Stimulated activated effector memory CD8-positive, alpha-beta T cell treated with anti-CD3 and anti-CD28 coated beads, Interleukin-12 subunit alpha, Interleukin-12 subunit beta, amount 100 ng/mL, for 72 hours (primary cell): Measurements from ENCODE around the gene CEACAM4.

ENCODE experiments used
- ATAC-seq: fragments of 150-1000 bp; cut with Tn5 transposase; 2 replicates; pipeline ENCODE4 v1.10.0; 2021
- DNase-seq, 2 donors: peaks; one replicate each; pipeline ENCODE4 v3.0.0; 2021 to 2022; ENCODE audit warnings: low spot score in 2 of 2
- H3K27ac Mint-ChIP-seq: one replicate; pipeline ENCODE4 v1.8.0; 2022; ENCODE audit warnings: mild to moderate bottlenecking, mixed read lengths
- H3K36me3 Mint-ChIP-seq: one replicate; pipeline ENCODE4 v1.8.0; 2022; ENCODE audit warnings: mild to moderate bottlenecking, mixed read lengths
- H3K4me1 Mint-ChIP-seq: one replicate; pipeline ENCODE4 v1.8.0; 2022; ENCODE audit warnings: mixed read lengths
- H3K4me3 Mint-ChIP-seq: one replicate; pipeline ENCODE4 v1.8.0; 2022; ENCODE audit warnings: mild to moderate bottlenecking, mixed read lengths
- H3K9me3 Mint-ChIP-seq: one replicate; pipeline ENCODE4 v1.8.0; 2022; ENCODE audit warnings: mixed read lengths

CEACAM4 gene

DNA sequence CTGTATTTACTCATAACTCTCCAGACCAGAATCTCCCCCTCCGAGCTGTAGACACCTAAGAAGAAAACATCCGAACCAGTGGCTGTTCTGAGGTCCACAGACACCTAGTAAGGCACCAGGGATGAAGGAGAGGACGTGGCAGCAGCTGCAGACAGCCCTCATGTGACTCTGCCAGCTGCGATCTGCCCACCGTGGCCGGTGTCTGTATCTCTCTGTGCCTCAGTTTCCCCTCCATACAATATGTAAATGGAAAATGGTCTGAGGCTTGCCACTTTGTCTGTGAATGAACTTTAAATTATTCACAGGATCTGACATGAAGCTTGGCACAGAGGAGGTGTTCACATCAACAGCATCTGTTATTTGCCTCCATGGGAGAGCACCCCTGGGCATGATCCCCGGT lies 2.4 kb downstream of the CEACAM4 start:
- Mint-ChIP-seq H3K9me3 (no peaks in the 10 kb centered on the region), H3K4me1 (no peaks in the 10 kb centered on the region), H3K27ac (no peak overlapping the region), H3K36me3 (no peaks in the 10 kb centered on the region), H3K4me3 (no peak overlapping the region)
- DNase-seq (no peak), ATAC-seq (no peak)

DNA sequence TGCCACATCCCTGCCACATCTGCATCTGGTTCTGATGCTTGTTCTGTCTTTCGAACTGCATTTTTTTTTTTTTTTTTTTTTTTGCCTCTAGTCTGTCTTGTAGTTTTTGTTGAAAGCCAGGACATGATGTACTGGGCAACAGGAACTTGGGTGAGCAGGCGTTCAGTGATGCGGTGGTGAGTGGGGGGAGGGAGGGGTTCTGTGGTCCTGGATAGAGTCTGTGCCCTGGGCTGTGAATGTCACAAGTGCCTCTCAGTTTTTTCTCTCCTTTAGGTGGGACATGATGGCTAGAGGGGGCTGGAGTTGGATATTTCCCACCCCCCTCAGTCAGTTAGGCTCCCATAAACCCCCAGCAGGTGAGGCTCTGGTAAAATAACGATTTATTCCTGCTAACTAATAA lies 3.5 kb downstream of the CEACAM4 start:
- H3K9me3 Mint-ChIP-seq = no peaks in the 10 kb centered on the region
- DNase-seq (no peak), ATAC-seq (no peak)
- no peaks in the 10 kb centered on the region for H3K36me3 Mint-ChIP-seq
- H3K4me3 Mint-ChIP-seq = no peak overlapping the region
- H3K27ac Mint-ChIP-seq = no peak overlapping the region
- H3K4me1 Mint-ChIP-seq = no peaks in the 10 kb centered on the region

DNA sequence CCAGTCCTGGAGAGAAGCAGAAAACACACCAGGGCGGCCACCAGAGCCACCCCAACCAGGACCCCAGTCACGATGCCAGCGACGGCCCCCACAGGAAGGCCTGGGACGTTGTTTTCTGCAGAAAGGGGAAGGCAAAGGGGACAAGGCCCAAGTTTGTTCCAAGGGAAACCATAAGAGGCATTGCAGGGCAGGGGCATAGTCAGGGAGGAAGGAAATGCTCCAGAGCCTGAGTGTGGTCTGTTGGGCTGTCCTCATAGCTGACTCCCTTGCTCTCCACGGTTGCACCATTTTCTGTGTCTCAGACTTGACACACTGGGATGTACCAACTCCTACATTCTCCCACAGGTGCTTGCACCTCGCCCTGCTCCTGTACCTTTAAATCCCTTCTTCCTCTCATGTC lies 5.2 kb downstream of the CEACAM4 start:
- Mint-ChIP-seq H3K27ac (no peak overlapping the region), H3K4me3 (no peak overlapping the region), H3K36me3 (no peaks in the 10 kb centered on the region), H3K4me1 (no peaks in the 10 kb centered on the region), H3K9me3 (no peaks in the 10 kb centered on the region)
- ATAC-seq (no peak), DNase-seq (no peak)

DNA sequence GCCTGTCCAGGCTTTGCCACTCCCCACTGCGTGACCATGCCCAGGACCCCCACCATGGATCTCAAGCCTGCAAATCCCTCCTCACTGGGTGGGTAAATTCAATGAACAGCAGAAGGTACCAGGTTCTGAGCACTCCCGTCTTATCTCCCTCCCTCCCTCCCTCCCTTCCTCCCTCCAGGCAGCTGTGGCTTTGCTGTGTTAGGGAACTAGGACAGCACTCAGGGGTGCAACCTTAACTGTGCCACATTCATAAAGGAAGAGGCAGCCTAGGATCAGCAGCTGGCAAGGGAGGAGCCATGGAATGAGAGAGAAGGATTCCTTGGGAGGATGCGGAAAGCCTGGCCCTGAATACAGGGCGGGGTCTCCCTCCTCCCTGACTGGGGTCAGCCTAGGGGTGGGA lies 5.6 kb downstream of the CEACAM4 start:
- no peak overlapping the region for H3K4me3 Mint-ChIP-seq
- ATAC-seq (no peak), DNase-seq (no peak)
- no peaks in the 10 kb centered on the region for H3K9me3 Mint-ChIP-seq
- H3K4me1 Mint-ChIP-seq = no peaks in the 10 kb centered on the region
- H3K36me3 Mint-ChIP-seq = no peaks in the 10 kb centered on the region
- no peak overlapping the region for H3K27ac Mint-ChIP-seq

DNA sequence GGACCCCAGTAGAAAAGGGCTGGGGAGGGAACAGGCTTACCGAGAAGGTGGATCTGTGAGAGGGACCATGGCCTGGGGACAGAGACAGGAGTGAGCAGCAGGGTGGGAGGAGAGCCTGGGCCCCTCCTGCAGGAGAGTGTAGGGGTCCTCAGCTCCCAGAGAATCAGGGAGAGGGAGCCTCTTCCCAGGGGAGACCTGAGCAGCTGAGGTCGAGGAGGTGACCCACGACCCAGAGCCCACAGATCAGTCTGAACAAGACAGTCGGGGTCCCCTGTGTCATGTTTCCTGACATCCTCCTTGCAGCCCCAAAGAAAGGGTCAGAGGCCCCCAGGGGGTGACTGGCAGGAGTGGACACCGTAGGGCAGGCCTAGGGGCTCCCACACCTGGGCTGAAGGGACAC lies 6.7 kb downstream of the CEACAM4 start:
- Mint-ChIP-seq H3K27ac (no peak overlapping the region), H3K9me3 (no peaks in the 10 kb centered on the region), H3K4me3 (no peak overlapping the region), H3K4me1 (no peaks in the 10 kb centered on the region), H3K36me3 (no peaks in the 10 kb centered on the region)
- no peak for ATAC-seq
- no peak for DNase-seq

DNA sequence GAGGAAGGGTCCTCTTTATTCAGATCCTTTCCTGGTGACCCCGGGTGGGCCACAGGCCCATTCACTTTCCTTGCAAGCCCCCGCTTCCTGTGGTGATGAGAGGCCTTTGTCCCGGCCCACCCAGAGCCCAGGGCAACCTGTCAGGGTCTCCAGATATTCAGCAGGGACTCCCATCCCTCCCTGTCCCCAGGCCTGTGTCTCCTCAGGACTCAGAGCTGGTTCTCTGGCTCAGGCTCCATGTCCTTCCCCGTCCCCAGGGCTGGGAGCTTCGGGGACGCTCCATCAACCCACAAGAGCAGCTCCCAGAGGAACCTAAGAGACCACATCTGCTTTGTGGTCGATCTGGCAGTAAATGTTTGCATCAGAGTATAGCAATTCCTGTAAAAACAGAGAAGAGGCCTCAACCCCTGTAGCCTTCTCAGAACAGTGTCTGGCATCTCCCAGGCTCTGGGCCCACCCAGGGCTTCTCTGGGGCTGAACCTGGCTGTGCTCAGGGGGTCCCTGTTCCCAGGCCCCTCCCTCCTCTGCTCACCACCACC lies 7.8 kb downstream of the CEACAM4 start:
- Mint-ChIP-seq H3K4me3 (no peak overlapping the region), H3K9me3 (no peaks in the 10 kb centered on the region), H3K36me3 (no peaks in the 10 kb centered on the region), H3K4me1 (no peaks in the 10 kb centered on the region), H3K27ac (no peak overlapping the region)
- no peak for ATAC-seq
- DNase-seq = no peak

DNA sequence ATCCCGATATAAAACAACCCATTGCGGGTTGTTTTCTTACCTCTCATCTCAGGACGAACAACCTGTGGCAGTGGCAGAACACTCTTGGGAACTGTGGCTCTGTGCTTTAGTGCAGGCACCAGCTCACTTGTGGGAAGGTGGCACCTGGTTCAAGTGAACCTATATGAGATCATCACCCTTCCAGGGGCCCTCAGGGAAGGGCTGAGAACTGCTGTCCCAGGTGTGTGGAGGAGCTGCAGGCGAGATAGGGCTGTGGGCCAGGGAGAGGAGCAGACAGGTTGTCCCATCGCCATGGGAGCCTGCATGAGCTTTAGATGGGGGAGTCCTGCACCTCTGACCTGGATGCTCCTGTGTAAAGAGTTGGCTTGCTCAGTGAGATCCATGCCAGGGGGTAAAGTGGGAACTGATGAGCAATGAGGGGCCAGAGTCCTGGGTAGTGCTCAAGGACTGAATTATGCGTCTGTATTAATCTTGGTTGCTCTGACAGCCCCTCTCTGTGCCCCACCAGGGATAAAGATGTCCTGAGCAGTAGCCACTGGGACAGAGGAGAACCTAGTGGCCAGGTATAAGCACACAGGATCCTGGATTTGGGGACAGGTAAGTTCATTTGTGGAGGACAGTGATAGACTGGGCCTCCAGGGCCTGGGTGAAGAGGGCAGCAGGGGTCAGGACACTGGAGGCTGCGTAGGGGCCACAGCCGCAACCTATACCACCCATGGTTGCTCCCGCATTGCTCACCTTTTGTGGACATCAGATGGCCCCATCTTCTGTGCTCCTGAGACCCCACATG lies 8.7 kb downstream of the CEACAM4 start:
- H3K4me1 Mint-ChIP-seq = no peaks in the 10 kb centered on the region
- ATAC-seq (no peak), DNase-seq (no peak)
- no peak overlapping the region for H3K27ac Mint-ChIP-seq
- H3K9me3 Mint-ChIP-seq = no peaks in the 10 kb centered on the region
- no peaks in the 10 kb centered on the region for H3K36me3 Mint-ChIP-seq
- H3K4me3 Mint-ChIP-seq = no peak overlapping the region

DNA sequence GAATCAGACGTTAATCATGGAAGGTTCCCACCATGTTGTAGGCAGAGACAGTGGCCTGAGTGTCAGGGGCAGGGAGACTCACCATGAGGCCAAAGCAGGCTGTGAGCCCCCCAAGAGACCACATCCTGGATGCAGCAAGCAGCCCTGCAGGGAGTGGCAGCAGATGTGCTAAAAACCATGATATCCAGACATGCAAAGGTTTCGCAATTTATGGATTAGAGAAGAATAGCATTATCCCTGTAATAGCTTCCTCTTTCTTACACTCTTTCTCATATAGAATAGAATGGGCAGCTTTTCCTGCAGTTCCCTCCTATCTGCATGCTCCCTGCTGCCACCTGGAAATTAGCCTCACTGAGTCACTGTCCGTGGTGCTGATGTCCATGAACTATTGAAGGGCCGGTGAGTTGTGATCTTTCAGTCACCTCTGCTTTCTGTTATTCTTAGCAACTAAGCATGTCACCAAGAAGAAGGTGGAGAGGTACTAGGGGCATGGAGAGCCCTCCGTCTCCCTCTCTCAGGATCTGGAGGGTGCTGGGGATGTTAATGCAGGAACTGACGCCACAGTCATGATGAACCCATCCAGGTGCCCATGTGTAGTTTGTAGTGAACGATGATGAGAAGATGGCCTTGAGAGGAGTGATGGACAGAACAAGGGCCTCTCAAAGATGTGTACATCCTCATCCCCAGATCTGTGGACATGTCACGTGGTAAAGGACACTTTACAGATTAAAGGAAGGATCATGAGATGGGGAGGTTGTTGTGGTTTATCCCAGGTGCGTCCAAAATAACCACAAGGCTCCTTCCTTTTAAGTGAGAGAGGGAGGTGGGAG lies 9.9 kb downstream of the CEACAM4 start:
- Mint-ChIP-seq H3K27ac (no peak overlapping the region), H3K9me3 (no peaks in the 10 kb centered on the region), H3K4me3 (no peak overlapping the region), H3K36me3 (no peaks in the 10 kb centered on the region), H3K4me1 (no peaks in the 10 kb centered on the region)
- ATAC-seq (no peak), DNase-seq (no peak)

DNA sequence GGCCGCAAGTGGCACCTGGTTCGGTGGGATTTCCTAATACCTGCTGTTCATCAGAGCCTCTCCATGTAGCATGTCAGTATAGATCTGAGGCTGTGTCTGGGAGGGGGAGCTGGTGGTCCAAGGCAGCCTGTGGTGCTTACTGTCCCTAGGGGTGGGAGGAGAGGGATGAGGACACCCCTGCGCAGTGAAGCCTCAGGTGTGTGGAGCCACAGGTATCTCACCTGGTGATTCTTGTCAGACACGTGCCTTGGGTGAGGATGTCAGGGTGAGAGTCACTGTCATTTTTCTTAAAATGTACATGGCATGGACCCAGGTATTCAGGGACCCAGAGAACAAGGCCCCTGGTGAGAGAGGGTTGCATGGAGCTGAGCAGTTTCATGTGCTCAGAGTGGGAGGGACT lies 11.7 kb downstream of the CEACAM4 start:
- H3K4me3 Mint-ChIP-seq = no peak overlapping the region

DNA sequence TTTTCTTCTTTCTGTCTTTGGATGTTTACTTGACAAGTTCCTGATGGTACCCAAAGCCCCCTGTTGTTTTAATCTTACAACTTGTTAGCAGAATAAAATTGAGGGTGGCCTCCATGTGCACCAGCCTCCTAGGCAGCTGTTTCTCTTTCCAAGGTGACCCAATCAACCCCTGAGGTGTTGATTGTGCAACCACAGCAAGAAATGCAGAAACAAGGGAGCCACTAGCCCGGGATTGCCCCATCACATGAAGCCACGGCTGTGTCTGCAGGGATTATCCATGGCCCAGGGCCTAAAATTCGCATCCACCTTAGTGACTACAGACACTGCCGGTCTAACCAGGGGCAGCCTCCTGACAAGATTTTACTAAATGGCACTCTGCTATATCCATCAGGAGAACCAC lies 14.4 kb downstream of the CEACAM4 start:
- Mint-ChIP-seq H3K4me3 (no peak overlapping the region), H3K4me1 (no peaks in the 10 kb centered on the region), H3K9me3 (no peaks in the 10 kb centered on the region), H3K27ac (no peak overlapping the region), H3K36me3 (no peaks in the 10 kb centered on the region)
- DNase-seq (no peak), ATAC-seq (no peak)

More for the DNA sequence above, 11.7 kb downstream of the CEACAM4 start:
- Mint-ChIP-seq H3K9me3 (no peaks in the 10 kb centered on the region), H3K4me1 (no peaks in the 10 kb centered on the region), H3K36me3 (no peaks in the 10 kb centered on the region), H3K27ac (no peak overlapping the region)
- ATAC-seq = no peak
- no peak for DNase-seq

DNA sequence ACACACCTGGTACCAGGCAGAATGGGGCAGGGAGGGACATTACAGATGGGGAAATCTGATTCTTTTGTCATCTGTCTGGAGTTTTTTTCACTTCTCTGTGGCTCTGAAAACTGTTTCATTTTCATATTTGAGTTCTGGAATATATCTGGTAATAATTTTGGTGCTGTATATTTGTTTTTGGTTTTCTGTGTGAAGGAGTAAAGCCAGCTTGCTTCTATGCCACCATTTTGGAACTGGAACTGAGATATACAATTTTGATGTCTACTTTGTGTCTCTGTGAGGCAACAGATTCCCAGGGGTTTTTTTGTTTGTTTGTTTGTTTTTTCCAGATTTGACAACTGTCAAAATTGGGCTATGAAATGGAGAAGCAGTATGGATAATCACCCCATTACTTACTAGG lies 16.1 kb downstream of the CEACAM4 start:
- DNase-seq = no peak
- no peaks in the 10 kb centered on the region for H3K36me3 Mint-ChIP-seq
- no peaks in the 10 kb centered on the region for H3K9me3 Mint-ChIP-seq
- H3K4me3 Mint-ChIP-seq = no peak overlapping the region
- ATAC-seq = no peak
- H3K4me1 Mint-ChIP-seq = no peaks in the 10 kb centered on the region
- no peak overlapping the region for H3K27ac Mint-ChIP-seq

DNA sequence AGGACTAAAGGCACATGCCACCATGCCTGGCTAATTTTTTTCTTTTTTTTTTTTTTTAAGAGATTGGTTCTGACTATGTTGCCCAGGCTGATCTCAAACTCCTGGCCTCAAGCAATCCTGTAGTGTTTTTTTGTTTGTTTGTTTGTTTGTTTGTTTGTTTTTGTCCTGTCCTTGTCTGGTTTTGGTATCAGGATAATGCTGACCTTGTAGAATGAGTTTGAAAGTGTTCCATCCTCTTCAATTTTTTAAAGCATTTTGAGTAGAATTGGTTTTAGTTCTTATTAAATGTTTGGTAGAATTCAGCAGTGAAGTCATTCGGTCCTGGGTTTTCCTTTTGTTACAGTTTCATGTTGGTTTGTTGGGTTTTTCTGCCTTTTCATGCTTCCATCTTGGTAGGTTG lies 19.2 kb downstream of the CEACAM4 start:
- Mint-ChIP-seq H3K36me3 (no peaks in the 10 kb centered on the region), H3K4me1 (no peaks in the 10 kb centered on the region), H3K4me3 (no peak overlapping the region), H3K9me3 (no peaks in the 10 kb centered on the region), H3K27ac (no peak overlapping the region)
- DNase-seq (no peak), ATAC-seq (no peak)

DNA sequence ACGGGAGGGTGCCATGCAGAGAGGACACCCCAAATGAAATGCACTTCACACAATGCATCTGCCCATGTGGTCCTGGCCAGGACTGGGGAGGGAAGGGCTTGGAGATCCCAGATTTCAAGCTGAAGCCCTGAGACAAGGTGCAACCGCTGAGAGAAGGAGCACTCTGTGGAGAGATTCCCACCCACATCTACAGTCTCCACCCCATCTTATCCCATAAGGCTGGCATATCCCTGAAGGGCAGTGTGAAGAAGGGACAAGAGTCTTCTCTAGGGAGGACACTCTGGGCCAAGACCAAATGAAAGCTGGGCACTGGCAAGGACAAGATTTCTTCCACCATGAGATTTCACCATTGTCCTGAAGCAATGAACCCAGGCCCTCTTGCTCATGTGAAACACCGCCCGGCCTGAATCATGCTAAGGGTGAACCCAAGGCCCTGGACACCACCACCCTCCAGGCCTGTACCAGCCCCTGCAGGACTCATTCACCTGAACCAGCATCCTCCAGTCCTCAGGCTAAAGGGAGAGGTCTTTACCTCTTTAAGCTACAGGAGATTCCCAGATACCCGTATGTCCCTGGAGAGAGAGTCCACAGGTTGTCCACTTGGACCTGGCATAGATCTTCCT lies 20.5 kb downstream of the CEACAM4 start:
- Mint-ChIP-seq H3K36me3 (no peaks in the 10 kb centered on the region), H3K9me3 (no peaks in the 10 kb centered on the region), H3K27ac (no peak overlapping the region), H3K4me3 (no peak overlapping the region), H3K4me1 (no peaks in the 10 kb centered on the region)
- ATAC-seq (no peak), DNase-seq (no peak)

DNA sequence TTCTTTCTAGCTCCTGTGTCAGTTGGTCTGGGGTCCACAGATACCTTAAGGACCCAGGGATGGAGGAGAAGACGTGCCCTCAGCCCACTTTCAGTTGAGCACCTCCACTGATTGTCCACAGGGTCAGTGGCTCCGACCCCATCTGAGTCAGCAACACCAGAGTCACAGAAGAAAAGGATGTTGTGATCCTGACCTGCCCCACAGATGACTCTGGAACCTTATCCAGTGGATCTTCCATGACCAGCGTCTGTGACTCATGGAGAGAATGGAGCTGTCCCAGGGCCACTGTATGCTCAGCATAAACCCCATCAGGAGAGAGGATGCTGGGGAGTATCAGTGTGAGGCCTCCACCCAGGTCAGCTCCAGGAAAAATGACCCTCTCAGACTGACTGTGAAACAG lies 22.0 kb downstream of the CEACAM4 start:
- H3K27ac Mint-ChIP-seq = no peak overlapping the region
- DNase-seq = no peak
- H3K36me3 Mint-ChIP-seq = no peaks in the 10 kb centered on the region
- no peak overlapping the region for H3K4me3 Mint-ChIP-seq
- no peaks in the 10 kb centered on the region for H3K9me3 Mint-ChIP-seq
- no peak for ATAC-seq
- H3K4me1 Mint-ChIP-seq = no peaks in the 10 kb centered on the region

DNA sequence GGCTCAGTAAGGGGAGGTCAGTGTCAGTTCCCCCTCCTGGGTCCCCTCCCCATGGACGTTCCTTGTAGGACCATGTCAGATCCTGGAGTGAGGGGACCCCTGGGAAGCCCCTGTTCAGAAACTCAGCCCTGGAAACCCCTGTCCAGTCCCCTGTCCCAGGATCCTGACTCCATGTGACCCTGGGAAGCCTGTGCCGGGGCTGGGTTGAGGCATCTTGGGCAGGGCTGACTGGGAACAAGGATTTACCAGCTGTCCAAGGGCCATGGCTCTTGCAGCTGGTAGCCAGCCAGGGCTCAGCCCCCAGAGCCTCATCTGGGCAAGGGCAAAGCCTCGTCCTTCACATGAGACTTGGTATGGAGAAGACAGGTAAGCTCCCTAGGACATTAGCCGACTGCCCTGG lies 25.1 kb downstream of the CEACAM4 start:
- ATAC-seq (no peak), DNase-seq (no peak)
- no peaks in the 10 kb centered on the region for H3K9me3 Mint-ChIP-seq
- peaks cover 6% of the 10 kb centered on the region for H3K4me1 Mint-ChIP-seq
- no peak overlapping the region for H3K27ac Mint-ChIP-seq
- H3K4me3 Mint-ChIP-seq = no peak overlapping the region
- no peaks in the 10 kb centered on the region for H3K36me3 Mint-ChIP-seq
